Ectodermal cell (in vitro differentiated cells): Measurements from ENCODE around the gene NELL1.

Experiments
- H3K27ac ChIP-seq: 2 replicates; pipeline ENCODE4 v1.7.0; 2013; ENCODE audit warnings: mild to moderate bottlenecking, low read depth, low read length; ENCODE audit not compliant: insufficient read depth, poor library complexity, severe bottlenecking
- H3K27me3 ChIP-seq: 2 replicates; pipeline ENCODE4 v1.7.0; 2013; ENCODE audit warnings: mild to moderate bottlenecking, low read length; ENCODE audit not compliant: insufficient read depth, control insufficient read depth, poor library complexity, severe bottlenecking
- H3K36me3 ChIP-seq: one replicate; pipeline ENCODE4 v1.7.0; 2013; ENCODE audit warnings: low read length; ENCODE audit not compliant: control insufficient read depth, insufficient read depth
- H3K4me1 ChIP-seq: one replicate; pipeline ENCODE4 v1.7.0; 2013; ENCODE audit warnings: low read length; ENCODE audit not compliant: control insufficient read depth, insufficient read depth
- H3K4me3 ChIP-seq: 2 replicates; pipeline ENCODE4 v1.7.0; 2013; ENCODE audit warnings: low read depth, low read length, control low read depth; ENCODE audit not compliant: insufficient read depth
- H3K9me3 ChIP-seq: 2 replicates; pipeline ENCODE4 v1.7.0; 2013; ENCODE audit warnings: mild to moderate bottlenecking, low read length, moderate library complexity; ENCODE audit not compliant: control insufficient read depth
- WGBS, 2 experiments: methylation state at CpG; one replicate each; pipeline ENCODE4 v1.1.7; 2013; ENCODE audit warnings: missing lambda C conversion rate in 2 of 2; 5-methylcytosine and 5-hydroxymethylcytosine counted together

The NELL1 gene

GRCh38 chr11:21372672-21373071 is 703.3 kb downstream of the NELL1 start:
- H3K36me3 ChIP-seq: no peaks in the 10 kb centered on the region
- H3K27me3 ChIP-seq: no peaks in the 10 kb centered on the region
- H3K4me1 ChIP-seq: no peaks in the 10 kb centered on the region
- no peak overlapping the region for H3K27ac ChIP-seq
- no peak overlapping the region for H3K4me3 ChIP-seq
- 70% methylated on average over 1 of the region's 1 CpG; no CpG with 5 or more reads in 1 of the 2 experiments for WGBS, 2 experiments
- no peaks in the 10 kb centered on the region for H3K9me3 ChIP-seq

- Histone ChIP-seq H3K4me3 (no peak overlapping the region), H3K9me3 (no peaks in the 10 kb centered on the region), H3K4me1 (no peaks in the 10 kb centered on the region), H3K27ac (no peak overlapping the region), H3K27me3 (no peaks in the 10 kb centered on the region), H3K36me3 (no peaks in the 10 kb centered on the region)
- WGBS, 2 experiments: 88 to 90% methylated on average over 5 of the region's 5 CpGs
Measured at GRCh38 chr11:21374376-21374775, 705.0 kb downstream of the NELL1 start.

- Histone ChIP-seq H3K27me3 (no peaks in the 10 kb centered on the region), H3K4me3 (no peak overlapping the region), H3K4me1 (no peaks in the 10 kb centered on the region), H3K36me3 (no peaks in the 10 kb centered on the region), H3K9me3 (no peaks in the 10 kb centered on the region), H3K27ac (no peak overlapping the region)
- WGBS, 2 experiments: 79 to 90% methylated on average over 2 to 3 of the region's 4 CpGs
Measured at GRCh38 chr11:21385669-21386440, 716.5 kb downstream of the NELL1 start.

- Histone ChIP-seq H3K4me1 (no peaks in the 10 kb centered on the region), H3K36me3 (no peaks in the 10 kb centered on the region), H3K27ac (no peak overlapping the region), H3K27me3 (no peaks in the 10 kb centered on the region), H3K9me3 (no peaks in the 10 kb centered on the region), H3K4me3 (no peak overlapping the region)
- 80% methylated on average over 3 of the region's 5 CpGs; no CpG with 5 or more reads in 1 of the 2 experiments for WGBS, 2 experiments
Measured at GRCh38 chr11:21390430-21390829, 721.0 kb downstream of the NELL1 start.

GRCh38 chr11:21396342-21397008 is 727.1 kb downstream of the NELL1 start:
- Histone ChIP-seq H3K4me3 (no peak overlapping the region), H3K36me3 (no peaks in the 10 kb centered on the region), H3K4me1 (no peaks in the 10 kb centered on the region), H3K9me3 (no peaks in the 10 kb centered on the region), H3K27ac (no peak overlapping the region), H3K27me3 (no peaks in the 10 kb centered on the region)
- 77 to 83% methylated on average over 5 of the region's 5 CpGs for WGBS, 2 experiments

- 94 to 95% methylated on average over 3 of the region's 3 CpGs for WGBS, 2 experiments
- no peaks in the 10 kb centered on the region for H3K9me3 ChIP-seq
- H3K27ac ChIP-seq: no peak overlapping the region
- H3K27me3 ChIP-seq: no peaks in the 10 kb centered on the region
- H3K4me1 ChIP-seq: no peaks in the 10 kb centered on the region
- H3K36me3 ChIP-seq: no peaks in the 10 kb centered on the region
- H3K4me3 ChIP-seq: no peak overlapping the region
Measured at GRCh38 chr11:21398195-21398594, 728.8 kb downstream of the NELL1 start.

- no peaks in the 10 kb centered on the region for H3K27me3 ChIP-seq
- H3K27ac ChIP-seq: no peak overlapping the region
- H3K36me3 ChIP-seq: no peaks in the 10 kb centered on the region
- 91 to 96% methylated on average over 1 of the region's 1 CpG for WGBS, 2 experiments
- no peaks in the 10 kb centered on the region for H3K9me3 ChIP-seq
- no peak overlapping the region for H3K4me3 ChIP-seq
- H3K4me1 ChIP-seq: no peaks in the 10 kb centered on the region
Measured at GRCh38 chr11:21401496-21401895, 732.1 kb downstream of the NELL1 start.

GRCh38 chr11:21402274-21402673 is 732.9 kb downstream of the NELL1 start:
- Histone ChIP-seq H3K27ac (no peak overlapping the region), H3K9me3 (no peaks in the 10 kb centered on the region), H3K4me1 (no peaks in the 10 kb centered on the region), H3K36me3 (no peaks in the 10 kb centered on the region), H3K4me3 (no peak overlapping the region), H3K27me3 (no peaks in the 10 kb centered on the region)
- 92 to 96% methylated on average over 1 of the region's 1 CpG for WGBS, 2 experiments

GRCh38 chr11:21403069-21403468 is 733.7 kb downstream of the NELL1 start:
- H3K4me1 ChIP-seq: no peaks in the 10 kb centered on the region

GRCh38 chr11:21405422-21405821 is 736.0 kb downstream of the NELL1 start:
- Histone ChIP-seq H3K36me3 (no peaks in the 10 kb centered on the region), H3K27ac (no peak overlapping the region), H3K9me3 (no peaks in the 10 kb centered on the region), H3K4me1 (no peaks in the 10 kb centered on the region), H3K27me3 (no peaks in the 10 kb centered on the region), H3K4me3 (no peak overlapping the region)
- 94 to 100% methylated on average over 1 of the region's 1 CpG for WGBS, 2 experiments

More at GRCh38 chr11:21403069-21403468, 733.7 kb downstream of the NELL1 start:
- Histone ChIP-seq H3K27ac (no peak overlapping the region), H3K36me3 (no peaks in the 10 kb centered on the region), H3K4me3 (no peak overlapping the region), H3K9me3 (no peaks in the 10 kb centered on the region), H3K27me3 (no peaks in the 10 kb centered on the region)
